Ectodermal cell (in vitro differentiated cells): Measurements from ENCODE around the gene EMX2.
A peak's percentile ranks its signal among the peaks of the same experiment; 100 is the strongest.

ENCODE experiments used
- H3K27ac ChIP-seq: 2 replicates; pipeline ENCODE4 v1.7.0; 2013; ENCODE audit warnings: mild to moderate bottlenecking, low read depth, low read length; ENCODE audit not compliant: insufficient read depth, poor library complexity, severe bottlenecking
- H3K27me3 ChIP-seq: 2 replicates; pipeline ENCODE4 v1.7.0; 2013; ENCODE audit warnings: mild to moderate bottlenecking, low read length; ENCODE audit not compliant: insufficient read depth, control insufficient read depth, poor library complexity, severe bottlenecking
- H3K36me3 ChIP-seq: one replicate; pipeline ENCODE4 v1.7.0; 2013; ENCODE audit warnings: low read length; ENCODE audit not compliant: control insufficient read depth, insufficient read depth
- H3K4me1 ChIP-seq: one replicate; pipeline ENCODE4 v1.7.0; 2013; ENCODE audit warnings: low read length; ENCODE audit not compliant: control insufficient read depth, insufficient read depth
- H3K4me3 ChIP-seq: 2 replicates; pipeline ENCODE4 v1.7.0; 2013; ENCODE audit warnings: low read depth, low read length, control low read depth; ENCODE audit not compliant: insufficient read depth
- H3K9me3 ChIP-seq: 2 replicates; pipeline ENCODE4 v1.7.0; 2013; ENCODE audit warnings: mild to moderate bottlenecking, low read length, moderate library complexity; ENCODE audit not compliant: control insufficient read depth
- WGBS, 2 experiments: methylation state at CpG; one replicate each; pipeline ENCODE4 v1.1.7; 2013; ENCODE audit warnings: missing lambda C conversion rate in 2 of 2; 5-methylcytosine and 5-hydroxymethylcytosine counted together

The EMX2 gene

GRCh38 chr10:117531371-117532002 lies 11.1 kb upstream of the EMX2 start:
- Histone ChIP-seq H3K27ac (no peak overlapping the region), H3K4me1 (peaks cover 19% of the 10 kb centered on the region), H3K27me3 (peaks cover 84% of the 10 kb centered on the region), H3K36me3 (no peaks in the 10 kb centered on the region), H3K4me3 (no peak overlapping the region), H3K9me3 (no peaks in the 10 kb centered on the region)
- 50 to 53% methylated on average over 14 of the region's 14 CpGs for WGBS, 2 experiments

- Histone ChIP-seq H3K27me3 (peaks cover 85% of the 10 kb centered on the region), H3K9me3 (no peaks in the 10 kb centered on the region), H3K36me3 (no peaks in the 10 kb centered on the region), H3K4me3 (no peak overlapping the region), H3K27ac (no peak overlapping the region), H3K4me1 (peaks cover 22% of the 10 kb centered on the region)
- 17 to 23% methylated on average over 3 of the region's 3 CpGs for WGBS, 2 experiments
Observed at GRCh38 chr10:117532003-117532385, 10.6 kb upstream of the EMX2 start.

- Histone ChIP-seq H3K4me1 (peaks cover 22% of the 10 kb centered on the region), H3K36me3 (no peaks in the 10 kb centered on the region), H3K27me3 (peaks cover 91% of the 10 kb centered on the region), H3K4me3 (no peak overlapping the region), H3K9me3 (no peaks in the 10 kb centered on the region), H3K27ac (no peak overlapping the region)
- 5% methylated on average over 33 of the region's 33 CpGs for WGBS, 2 experiments
Observed at GRCh38 chr10:117532451-117533107, 10.0 kb upstream of the EMX2 start.

- no peaks in the 10 kb centered on the region for H3K36me3 ChIP-seq
- no peak overlapping the region for H3K4me3 ChIP-seq
- H3K4me1 ChIP-seq = peaks cover 22% of the 10 kb centered on the region
- peaks cover 98% of the 10 kb centered on the region for H3K27me3 ChIP-seq
- H3K9me3 ChIP-seq = no peaks in the 10 kb centered on the region
- no peak overlapping the region for H3K27ac ChIP-seq
- WGBS, 2 experiments = 8 to 10% methylated on average over 21 to 24 of the region's 24 CpGs
Observed at GRCh38 chr10:117533507-117534281, 8.9 kb upstream of the EMX2 start.

DNA sequence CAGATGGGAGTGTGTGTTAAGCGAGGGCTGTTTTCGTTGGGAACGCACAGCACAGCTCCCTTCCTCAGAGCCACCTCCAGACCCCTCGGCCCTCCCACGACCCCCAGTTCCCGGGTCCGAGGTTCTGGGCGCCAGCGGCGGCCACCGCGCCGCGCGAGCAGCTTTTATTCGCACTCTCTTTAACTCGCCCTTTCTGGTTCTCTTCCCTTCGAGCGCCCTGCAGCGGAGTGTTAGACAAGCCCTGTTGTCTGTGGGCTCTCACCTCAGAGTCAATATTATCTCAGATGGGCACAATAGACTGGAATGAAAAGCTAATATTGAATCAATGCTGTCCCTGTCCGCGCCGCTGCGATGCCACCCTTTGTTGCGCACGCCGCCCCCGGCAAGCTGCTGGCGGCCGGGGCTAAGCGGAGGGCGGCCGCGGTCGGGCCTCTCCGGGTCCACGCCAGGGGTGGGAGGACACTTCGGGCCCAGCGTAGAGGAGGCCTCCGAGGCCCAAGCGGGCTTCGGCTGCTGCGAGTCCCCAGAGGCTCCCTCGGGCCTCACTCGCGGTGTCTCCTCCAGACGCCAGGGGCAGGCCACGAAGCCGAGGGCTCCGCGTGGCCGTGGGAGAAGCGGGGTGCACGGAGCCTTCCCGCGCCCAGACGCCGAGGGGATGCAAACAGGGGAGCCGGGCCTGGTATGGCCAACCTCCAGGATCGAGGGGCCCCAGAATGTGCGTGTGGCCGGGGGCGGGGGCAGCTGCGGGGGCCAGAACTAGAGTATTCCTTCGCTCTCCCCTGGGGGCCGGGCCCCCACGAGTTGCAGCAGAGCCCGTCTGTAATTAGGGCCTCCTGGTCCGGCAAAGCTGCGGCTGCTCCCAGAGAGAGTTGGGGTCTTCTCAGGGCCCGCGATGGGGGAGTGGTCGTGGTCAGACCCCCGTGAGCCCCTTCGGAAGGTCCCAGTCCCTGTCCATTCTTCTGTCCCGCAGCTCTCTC lies 7.9 kb upstream of the EMX2 start:
- no peaks in the 10 kb centered on the region for H3K36me3 ChIP-seq
- H3K4me3 ChIP-seq = peak overlapping the region; percentile 23
- H3K9me3 ChIP-seq = no peaks in the 10 kb centered on the region
- H3K27ac ChIP-seq = no peak overlapping the region
- 2% methylated on average over 76 of the region's 76 CpGs for WGBS, 2 experiments
- H3K27me3 ChIP-seq = peaks cover 99% of the 10 kb centered on the region
- peaks cover 22% of the 10 kb centered on the region for H3K4me1 ChIP-seq

- Histone ChIP-seq H3K9me3 (no peaks in the 10 kb centered on the region), H3K4me3 (peak overlapping the region; percentile 23), H3K27ac (no peak overlapping the region), H3K27me3 (peaks cover 100% of the 10 kb centered on the region), H3K4me1 (peaks cover 29% of the 10 kb centered on the region), H3K36me3 (no peaks in the 10 kb centered on the region)
- 3% methylated on average over 53 to 54 of the region's 54 CpGs for WGBS, 2 experiments
Observed at GRCh38 chr10:117535298-117536071, 7.1 kb upstream of the EMX2 start.

GRCh38 chr10:117536072-117536865 lies 6.3 kb upstream of the EMX2 start:
- no peaks in the 10 kb centered on the region for H3K36me3 ChIP-seq
- peaks cover 100% of the 10 kb centered on the region for H3K27me3 ChIP-seq
- peaks cover 33% of the 10 kb centered on the region for H3K4me1 ChIP-seq
- H3K27ac ChIP-seq = no peak overlapping the region
- WGBS, 2 experiments = 7% methylated on average over 35 of the region's 35 CpGs
- H3K9me3 ChIP-seq = no peaks in the 10 kb centered on the region
- no peak overlapping the region for H3K4me3 ChIP-seq

GRCh38 chr10:117536866-117537435 lies 5.6 kb upstream of the EMX2 start:
- Histone ChIP-seq H3K27me3 (peaks cover 100% of the 10 kb centered on the region), H3K9me3 (no peaks in the 10 kb centered on the region), H3K27ac (no peak overlapping the region), H3K4me3 (peak overlapping the region; percentile 18), H3K4me1 (peaks cover 36% of the 10 kb centered on the region), H3K36me3 (no peaks in the 10 kb centered on the region)
- WGBS, 2 experiments = 3% methylated on average over 40 of the region's 40 CpGs
